GM12801 (cell line): ENCODE measurements around the gene AHDC1.

Source experiments
- CTCF ChIP-seq: IDR thresholded peaks from one replicate; pipeline ENCODE4 v1.5.1; 2011; ENCODE audit warnings: control low read depth; ENCODE audit not compliant: insufficient read length; ENCODE audit errors: extremely low read depth

Gene AHDC1

GRCh38 chr1:27635396-27636142 lies 31.6 kb upstream of the AHDC1 start:
- TF ChIP-seq CTCF, result no peak

GRCh38 chr1:27634985-27635367 lies 31.0 kb upstream of the AHDC1 start, which contains the start of gene FGR:
Gene FGR, minus strand, starts transcription at chr1:27635185. Its CDS starts 11,269 bp downstream, at chr1:27623916.
- TF ChIP-seq CTCF, result no peak

- no peak for TF ChIP-seq CTCF
Measured at GRCh38 chr1:27634177-27634984, 30.4 kb upstream of the AHDC1 start.

GRCh38 chr1:27633640-27634176 lies 29.8 kb upstream of the AHDC1 start:
- no peak for TF ChIP-seq CTCF

GRCh38 chr1:27633298-27633610 lies 29.3 kb upstream of the AHDC1 start:
- no peak for TF ChIP-seq CTCF

GRCh38 chr1:27632387-27633297 lies 28.7 kb upstream of the AHDC1 start:
- TF ChIP-seq CTCF, result no peak
